GM21825 (cell line): ENCODE measurements around the gene COASY.
"Not testable (repeated sequence)": the region's sequence is repeated elsewhere in the genome, so short reads cannot be mapped to it uniquely, and the experiment has no call there.

Experiments
- ATAC-seq: cut with Tn5 transposase; IDR thresholded peaks from one replicate; pipeline ENCODE4 v1.9.1; 2021; ENCODE audit warnings: mild to moderate bottlenecking, moderate library complexity; ENCODE audit not compliant: unreplicated experiment

COASY gene

DNA sequence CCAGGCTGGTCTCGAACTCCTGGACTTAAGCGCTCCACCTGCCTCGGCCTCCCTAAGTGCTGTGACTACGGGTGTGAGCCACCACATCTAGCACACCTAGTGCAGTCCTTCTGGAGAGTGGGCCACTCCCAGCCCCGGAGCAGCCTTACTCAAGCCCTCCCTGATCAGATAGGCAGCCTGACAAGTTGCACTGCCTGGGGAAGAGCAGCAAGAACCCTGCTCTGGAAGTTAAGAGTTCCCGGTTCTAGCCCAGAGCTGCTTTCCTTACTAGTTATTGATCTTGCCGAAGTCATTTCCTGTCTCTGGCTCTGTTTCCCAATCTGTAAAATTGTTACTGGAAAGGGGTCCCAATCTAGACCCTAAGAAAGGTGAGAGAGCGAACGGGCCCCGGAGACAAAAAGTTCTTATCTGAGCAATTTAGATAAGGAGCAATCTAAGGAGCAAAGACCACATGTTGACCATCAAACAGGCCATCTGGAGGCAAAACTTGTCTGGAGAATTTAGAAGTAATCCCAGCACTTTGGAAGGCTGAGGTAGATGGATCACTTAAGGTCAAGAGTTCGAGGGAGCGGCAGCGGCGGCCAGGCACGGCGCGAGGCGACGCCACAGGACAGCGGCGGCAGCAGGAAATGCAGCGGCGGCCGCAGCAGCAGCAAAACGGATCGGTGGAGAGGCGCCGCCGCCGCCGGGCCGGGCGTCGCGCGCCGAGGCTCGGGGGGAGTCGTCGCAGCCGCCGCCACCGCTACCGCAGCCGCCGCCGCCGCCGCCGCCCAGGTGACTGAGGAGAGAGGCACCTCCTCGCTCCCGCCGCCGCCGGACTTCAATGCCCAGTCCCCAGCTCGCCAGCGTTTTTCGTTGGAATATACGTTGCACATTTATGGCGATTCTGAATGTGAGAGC lies 30.2 kb upstream of the COASY start:
- no peak for ATAC-seq

- no peak for ATAC-seq
Measured at GRCh38 chr17:42535155-42536047, 26.5 kb upstream of the COASY start.

DNA sequence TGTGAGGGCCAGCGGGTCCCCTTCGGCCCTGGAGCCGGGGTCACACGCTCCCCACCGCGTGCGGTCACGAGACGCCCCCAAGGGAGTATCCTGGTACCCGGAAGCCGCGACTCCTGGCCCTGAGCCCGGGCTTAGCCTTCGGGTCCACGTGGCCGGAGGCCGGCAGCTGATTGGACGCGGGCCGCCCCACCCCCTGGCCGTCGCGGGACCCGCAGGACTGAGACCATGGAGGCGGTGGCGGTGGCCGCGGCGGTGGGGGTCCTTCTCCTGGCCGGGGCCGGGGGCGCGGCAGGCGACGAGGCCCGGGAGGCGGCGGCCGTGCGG lies 25.9 kb upstream of the COASY start, which contains the start of gene NAGLU:
TSS of gene NAGLU (plus strand) at position 194 of the 324 bp plus-strand sequence. CDS start at position 226, 32 bp downstream.
- ATAC-seq, result peak; percentile 72

DNA sequence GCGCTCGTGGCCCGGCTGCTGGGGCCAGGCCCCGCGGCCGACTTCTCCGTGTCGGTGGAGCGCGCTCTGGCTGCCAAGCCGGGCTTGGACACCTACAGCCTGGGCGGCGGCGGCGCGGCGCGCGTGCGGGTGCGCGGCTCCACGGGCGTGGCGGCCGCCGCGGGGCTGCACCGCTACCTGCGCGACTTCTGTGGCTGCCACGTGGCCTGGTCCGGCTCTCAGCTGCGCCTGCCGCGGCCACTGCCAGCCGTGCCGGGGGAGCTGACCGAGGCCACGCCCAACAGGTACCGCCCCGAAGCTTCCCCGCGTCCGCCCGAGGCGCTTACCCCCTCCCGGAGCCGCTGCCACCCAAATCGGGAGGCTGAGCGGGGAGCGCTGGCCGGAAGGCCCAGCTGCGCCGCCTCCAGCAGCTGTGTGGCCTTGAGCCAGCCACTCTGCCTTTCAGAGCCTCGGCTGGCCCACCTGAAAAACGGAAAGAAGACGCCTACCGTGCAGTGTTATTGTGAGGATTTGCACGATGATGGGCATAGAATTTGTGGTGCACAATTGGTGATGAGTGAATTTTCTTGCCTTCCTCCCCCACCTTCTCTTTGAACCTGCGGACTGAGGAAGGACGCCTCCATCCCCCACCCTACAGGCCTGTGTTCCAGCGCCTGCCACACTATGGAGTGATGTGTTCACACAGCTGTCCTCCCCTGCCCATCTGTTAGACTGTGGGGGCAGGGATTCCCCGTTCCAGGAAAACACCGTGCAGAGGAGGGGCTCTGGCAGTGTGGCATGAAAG lies 25.4 kb upstream of the COASY start:
- peak; percentile 59 for ATAC-seq

- no peak for ATAC-seq
Measured at GRCh38 chr17:42537156-42537805, 24.7 kb upstream of the COASY start.

GRCh38 chr17:42537826-42538451 lies 24.0 kb upstream of the COASY start:
- ATAC-seq, result no peak

GRCh38 chr17:42538482-42538881 lies 23.5 kb upstream of the COASY start:
- ATAC-seq, result no peak

DNA sequence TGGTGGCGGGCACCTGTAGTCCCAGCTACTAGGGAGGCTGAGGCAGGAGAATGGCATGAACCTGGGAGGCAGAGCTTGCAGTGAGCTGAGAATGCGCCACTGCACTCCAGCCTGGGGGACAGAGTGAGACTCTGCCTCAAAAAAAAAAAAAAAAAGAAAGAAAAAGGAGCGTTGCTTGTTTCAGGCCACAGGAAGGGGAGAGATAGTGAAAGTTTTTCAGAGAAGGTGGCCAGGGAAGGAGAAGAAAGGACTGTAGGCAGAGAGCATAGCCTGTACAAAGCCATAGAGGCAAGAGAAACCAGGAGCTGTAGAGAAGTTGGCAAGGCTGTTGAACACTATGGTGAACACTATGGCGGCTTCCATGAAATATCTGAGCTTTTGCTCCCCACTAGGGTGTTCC lies 21.4 kb upstream of the COASY start:
- ATAC-seq, result not testable (repeated sequence)

DNA sequence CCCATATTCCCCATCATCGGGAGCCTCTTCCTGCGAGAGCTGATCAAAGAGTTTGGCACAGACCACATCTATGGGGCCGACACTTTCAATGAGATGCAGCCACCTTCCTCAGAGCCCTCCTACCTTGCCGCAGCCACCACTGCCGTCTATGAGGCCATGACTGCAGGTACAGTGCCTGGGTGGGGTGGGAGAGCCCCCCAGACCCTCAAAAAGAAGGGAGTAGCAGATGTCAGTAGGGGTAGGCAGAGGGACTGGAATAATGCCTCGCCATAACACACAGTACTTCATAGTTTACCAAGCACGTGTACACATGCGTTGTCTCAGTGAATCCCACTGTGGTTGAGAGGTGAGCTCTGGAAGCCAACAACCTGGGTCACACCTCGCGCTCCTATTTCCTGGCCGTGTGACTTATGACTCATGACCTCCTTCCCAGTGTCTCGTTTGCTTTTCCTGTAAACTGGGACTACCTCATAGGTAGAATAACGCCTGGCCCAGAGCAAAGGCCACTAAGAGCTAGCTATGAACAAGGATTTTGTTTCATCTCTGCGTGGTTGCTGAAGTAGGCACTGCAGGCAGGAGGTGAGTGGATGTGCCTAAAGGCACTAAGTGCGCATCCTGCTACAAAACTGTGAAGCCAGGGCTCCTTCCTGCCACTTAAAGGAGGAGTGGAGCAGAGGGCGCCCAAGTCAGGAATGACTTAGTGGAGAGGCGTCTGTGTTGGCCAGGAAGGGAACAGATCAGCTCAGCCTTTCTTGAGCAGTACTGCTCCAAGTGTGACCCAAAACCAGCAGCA lies 20.7 kb upstream of the COASY start:
- ATAC-seq, result no peak

- ATAC-seq, result no peak
Measured at GRCh38 chr17:42543190-42544079, 18.5 kb upstream of the COASY start.

DNA sequence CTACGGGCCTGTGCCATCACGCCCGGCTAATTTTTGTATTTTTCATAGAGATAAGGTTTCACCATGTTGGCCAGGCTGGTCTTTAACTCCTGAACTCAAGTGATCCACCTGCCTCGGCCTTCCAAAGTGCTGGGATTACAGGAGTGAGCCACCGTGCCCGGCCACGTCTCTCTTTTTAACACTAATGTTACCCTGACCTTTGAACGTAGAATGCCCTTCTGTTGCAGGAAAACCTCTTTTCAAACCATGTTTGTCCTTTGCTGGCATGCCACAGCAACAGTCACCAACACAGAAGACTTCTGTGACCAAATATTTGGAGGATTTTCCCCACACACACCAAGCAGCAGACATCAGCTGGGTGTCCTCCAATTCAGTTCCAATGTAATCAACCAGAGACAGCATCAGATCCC lies 17.1 kb upstream of the COASY start:
- no peak for ATAC-seq

- not testable (repeated sequence) for ATAC-seq
Measured at GRCh38 chr17:42545755-42546505, 16.0 kb upstream of the COASY start.

DNA sequence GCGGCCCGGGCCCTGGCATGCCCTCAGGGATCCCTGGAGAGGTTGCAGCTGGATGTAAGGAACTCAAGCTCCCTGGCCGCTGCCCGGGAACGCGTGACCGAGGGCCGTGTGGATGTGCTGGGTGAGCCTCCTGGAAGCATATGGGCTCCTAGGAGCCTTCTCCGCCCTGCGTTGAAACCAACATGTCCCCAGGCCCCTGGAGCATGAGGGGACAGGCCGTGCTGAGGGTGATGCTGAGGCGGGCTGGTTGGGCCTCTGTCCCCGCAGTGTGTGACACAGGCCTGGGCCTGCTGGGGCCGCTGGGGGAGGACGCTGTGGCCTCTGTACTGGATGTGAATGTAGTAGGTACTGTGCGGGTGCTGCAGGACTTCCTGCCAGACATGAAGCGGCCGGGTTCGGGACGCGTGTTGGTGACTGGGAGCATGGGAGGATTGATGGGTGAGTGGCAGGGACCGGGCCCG lies 14.9 kb upstream of the COASY start:
- ATAC-seq, result no peak

DNA sequence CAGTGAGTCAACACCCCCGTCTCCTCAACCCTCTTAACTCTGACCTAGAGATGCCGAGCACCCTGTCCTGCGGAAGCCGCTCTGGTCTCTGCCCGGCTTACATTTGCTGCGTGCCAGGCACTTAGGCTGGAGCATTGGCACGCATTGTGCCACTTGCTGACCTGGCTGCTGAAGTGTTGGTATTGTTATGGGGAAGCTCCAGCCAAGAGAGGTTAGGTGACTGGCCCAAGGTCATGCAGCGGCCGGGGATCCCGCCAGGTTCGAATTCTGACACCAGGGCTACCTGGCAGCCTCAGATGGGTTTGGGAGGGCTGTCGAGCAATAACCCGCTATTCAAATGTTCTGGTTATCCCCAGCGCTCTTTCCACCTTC lies 14.3 kb upstream of the COASY start:
- no peak for ATAC-seq

DNA sequence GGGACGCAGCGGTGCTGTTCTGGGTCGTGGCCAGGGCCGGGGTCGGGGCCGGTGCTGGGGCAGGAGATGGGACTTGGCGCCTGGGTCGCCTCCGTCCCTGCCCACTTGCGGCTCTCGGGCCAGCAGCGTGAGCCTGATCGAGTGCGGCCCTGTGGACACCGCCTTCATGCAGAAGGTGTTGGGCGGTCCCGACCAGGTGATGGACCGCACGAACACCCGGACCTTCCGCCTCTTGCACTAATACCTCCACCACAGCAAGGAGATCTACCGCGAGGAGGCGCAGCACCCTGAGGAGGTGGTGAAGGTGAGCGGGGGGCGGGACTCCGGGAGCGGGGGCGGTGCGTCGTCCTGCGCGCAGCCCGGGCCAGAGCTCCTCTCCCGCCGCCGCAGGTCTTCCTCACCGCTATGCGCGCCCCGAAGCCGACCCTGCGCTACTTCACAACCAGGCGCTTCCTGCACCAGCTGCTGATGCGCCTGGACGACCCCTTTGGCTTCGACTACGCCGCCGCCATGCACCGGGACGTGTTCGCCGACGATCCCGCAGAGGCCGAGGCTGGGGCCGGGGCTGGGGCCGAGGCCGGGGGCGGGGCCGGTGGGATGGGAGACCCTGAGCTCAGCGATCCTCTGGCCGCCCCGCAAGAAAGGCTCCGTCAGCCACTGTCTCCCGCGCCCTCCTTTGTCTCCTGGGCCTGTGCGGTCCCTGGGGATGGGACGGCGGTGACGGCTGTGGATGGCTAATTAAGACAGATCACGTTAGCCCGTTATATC lies 13.7 kb upstream of the COASY start:
- ATAC-seq, result no peak

DNA sequence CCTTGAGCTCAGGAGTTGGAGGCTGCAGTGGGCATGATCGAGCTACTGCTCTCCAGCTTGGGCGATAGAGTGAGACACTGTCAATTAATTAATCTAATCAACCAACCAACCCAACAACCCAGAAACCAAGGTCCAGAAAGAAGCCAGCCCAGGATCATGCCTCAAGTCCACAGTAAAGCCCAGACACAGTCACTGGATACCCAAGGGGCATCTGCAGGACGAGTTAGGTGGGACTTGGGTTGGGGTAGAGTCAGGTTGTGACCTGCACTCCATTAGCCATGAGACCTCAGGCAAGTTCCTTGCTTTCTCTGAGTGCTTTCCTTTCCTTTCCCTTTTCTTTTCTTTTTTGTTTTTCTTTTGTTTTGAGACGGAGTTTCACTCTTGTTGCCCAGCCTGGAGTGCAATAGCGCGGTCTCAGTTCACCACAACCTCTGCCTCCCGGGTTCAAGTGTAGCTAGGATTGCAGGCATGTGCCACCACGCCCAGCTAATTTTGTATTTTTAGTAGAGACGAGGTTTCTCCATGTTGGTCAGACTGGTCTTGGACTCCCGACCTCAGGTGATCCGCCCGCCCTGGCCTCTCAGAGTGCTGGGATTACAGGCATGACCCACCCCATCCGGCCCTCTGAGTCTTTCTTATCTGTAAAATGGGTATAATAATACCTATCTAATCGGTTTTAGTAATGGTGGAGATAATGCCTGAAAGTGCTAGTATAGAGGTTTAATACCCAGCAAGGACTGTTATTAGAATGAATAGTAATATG lies 12.8 kb upstream of the COASY start:
- ATAC-seq, result no peak
